HepG2 (cell line): ENCODE results near the gene RUNX3. TPM values are rescaled to one million over a fixed set of nuclear protein-coding genes. Genes with fewer than 3 reads are reported as not detected.
A peak's percentile ranks its signal among the peaks of the same experiment; 100 is the strongest.

Source experiments
- AHR ChIP-seq: IDR thresholded peaks from 2 replicates; pipeline ENCODE4 v1.6.1; 2018; ENCODE audit warnings: missing genetic modification reagents, missing compliant biosample characterization
- ARNTL ChIP-seq: sonication (generic); formaldehyde crosslinking; IDR thresholded peaks from 2 replicates; pipeline ENCODE4 v1.4.0; 2020; ENCODE audit warnings: mild to moderate bottlenecking, missing genetic modification reagents
- CBFB ChIP-seq: sonication (generic); formaldehyde crosslinking; IDR thresholded peaks from 2 replicates; pipeline ENCODE4 v1.4.0; 2020; ENCODE audit warnings: missing genetic modification reagents
- FOXC1 ChIP-seq: sonication (generic); formaldehyde crosslinking; IDR thresholded peaks from 2 replicates; pipeline ENCODE4 v1.8.0; 2022; ENCODE audit warnings: mild to moderate bottlenecking, missing genetic modification reagents, borderline replicate concordance
- KLF6 ChIP-seq: IDR thresholded peaks from 2 replicates; pipeline ENCODE4 v1.8.0; 2016; ENCODE audit warnings: missing biosample characterization, missing genetic modification reagents
- MAFG ChIP-seq: sonication (generic); formaldehyde crosslinking; IDR thresholded peaks from 2 replicates; pipeline ENCODE4 v1.5.1; 2020; ENCODE audit warnings: mild to moderate bottlenecking, missing genetic modification reagents
- NAIF1 ChIP-seq: sonication (generic); formaldehyde crosslinking; IDR thresholded peaks from 2 replicates; pipeline ENCODE4 v1.5.0; 2020; ENCODE audit warnings: mild to moderate bottlenecking, missing genetic modification reagents, borderline replicate concordance
- POLR2AphosphoS2 ChIP-seq: IDR thresholded peaks from 2 replicates; pipeline ENCODE4 v1.6.1; 2011; ENCODE audit warnings: low read depth, low read length, improper control_type of control experiment
- POLR2G ChIP-seq: fragments of 200-400 bp; formaldehyde crosslinking; IDR thresholded peaks from 2 replicates; pipeline ENCODE4 v1.6.1; 2018; ENCODE audit warnings: mild to moderate bottlenecking, low read depth, low read length, moderate library complexity
- SALL1 ChIP-seq: sonication (generic); formaldehyde crosslinking; IDR thresholded peaks from 2 replicates; pipeline ENCODE4 v1.8.0; 2022; ENCODE audit warnings: mild to moderate bottlenecking, missing genetic modification reagents
- SMYD3 ChIP-seq: sonication (generic); formaldehyde crosslinking; IDR thresholded peaks from 2 replicates; pipeline ENCODE4 v1.8.1; 2023; ENCODE audit warnings: mild to moderate bottlenecking, missing genetic modification reagents
- SYNCRIP ChIP-seq: fragments of 200-400 bp; formaldehyde crosslinking; IDR thresholded peaks from 2 replicates; pipeline ENCODE4 v1.6.1; 2018; ENCODE audit warnings: mild to moderate bottlenecking, low read depth, low read length; ENCODE audit not compliant: insufficient read depth
- XBP1 ChIP-seq: sonication (generic); formaldehyde crosslinking; IDR thresholded peaks from 2 replicates; pipeline ENCODE4 v1.5.0; 2020; ENCODE audit warnings: missing genetic modification reagents
- ZBTB7B ChIP-seq: sonication (generic); formaldehyde crosslinking; IDR thresholded peaks from 2 replicates; pipeline ENCODE4 v1.4.0; 2020; ENCODE audit warnings: missing genetic modification reagents
- ZNF567 ChIP-seq: sonication (generic); formaldehyde crosslinking; IDR thresholded peaks from 2 replicates; pipeline ENCODE4 v1.8.1; 2023; ENCODE audit warnings: mild to moderate bottlenecking, missing genetic modification reagents, borderline replicate concordance
- ZNF577 ChIP-seq: sonication (generic); formaldehyde crosslinking; IDR thresholded peaks from 2 replicates; pipeline ENCODE4 v1.4.0; 2020; ENCODE audit warnings: mild to moderate bottlenecking, low read depth, missing genetic modification reagents, borderline replicate concordance
- ZNF7 ChIP-seq: IDR thresholded peaks from 2 replicates; pipeline ENCODE4 v1.6.1; 2016; ENCODE audit warnings: missing biosample characterization, missing genetic modification reagents
- polyA plus RNA-seq, 8 experiments: library from polyadenylated mRNA; depleted of rRNA in 3 of 8; stranded (reverse) in 7 of 8; unstranded in 1 of 8; fragments of >200 nt; fragmentation: Illumina TruSeq in 4 of 8; extraction: Trizol in 4 of 8; gene quantifications; 2 replicates each; pipeline versions ENCODE4 v1.2.1 to v1.2.3, GENCODE V29; 2011 to 2016; ENCODE audit warnings: low read depth in 4 of 8, missing spikeins in 1 of 8, mixed read lengths in 1 of 8; ENCODE audit not compliant: insufficient read depth in 1 of 8
- total RNA-seq, 5 experiments: library from RNA; depleted of rRNA; stranded (reverse); fragments of >200 nt; fragmentation: Illumina TruSeq; extraction: Trizol; gene quantifications; 2 replicates each; pipeline ENCODE4 v1.2.3, GENCODE V29; 2016; ENCODE audit warnings: low read depth in 1 of 5
- TF ChIP-seq, protein P1 (sequence below): sonication (generic); formaldehyde crosslinking; IDR thresholded peaks from 2 replicates; pipeline ENCODE4 v1.5.0; 2020; ENCODE audit warnings: mild to moderate bottlenecking, missing genetic modification reagents
- TF ChIP-seq, protein P2 (sequence below): sonication (generic); formaldehyde crosslinking; IDR thresholded peaks from 2 replicates; pipeline ENCODE4 v1.9.0; 2021; ENCODE audit warnings: missing genetic modification reagents, borderline replicate concordance
- TF ChIP-seq, protein P3 (sequence below): sonication (generic); formaldehyde crosslinking; IDR thresholded peaks from 2 replicates; pipeline ENCODE4 v1.4.0; 2020; ENCODE audit warnings: missing genetic modification reagents
- TF ChIP-seq, protein P4 (sequence below): sonication (generic); formaldehyde crosslinking; IDR thresholded peaks from 2 replicates; pipeline ENCODE4 v1.4.0; 2020; ENCODE audit warnings: missing genetic modification reagents
- TF ChIP-seq, protein P5 (sequence below): sonication (generic); formaldehyde crosslinking; IDR thresholded peaks from 2 replicates; pipeline ENCODE4 v1.9.0; 2021; ENCODE audit warnings: missing genetic modification reagents, mild to moderate bottlenecking, borderline replicate concordance
- TF ChIP-seq, protein P6 (sequence below): sonication (generic); formaldehyde crosslinking; IDR thresholded peaks from 2 replicates; pipeline ENCODE4 v1.4.0; 2020; ENCODE audit warnings: mild to moderate bottlenecking, missing genetic modification reagents

Gene RUNX3
- total and polyA plus RNA-seq, 2 of the 13 experiments (the other 11 are each of a cell fraction or from before 2014, with no cell fraction given) = 0.04 to 0.22 TPM

DNA sequence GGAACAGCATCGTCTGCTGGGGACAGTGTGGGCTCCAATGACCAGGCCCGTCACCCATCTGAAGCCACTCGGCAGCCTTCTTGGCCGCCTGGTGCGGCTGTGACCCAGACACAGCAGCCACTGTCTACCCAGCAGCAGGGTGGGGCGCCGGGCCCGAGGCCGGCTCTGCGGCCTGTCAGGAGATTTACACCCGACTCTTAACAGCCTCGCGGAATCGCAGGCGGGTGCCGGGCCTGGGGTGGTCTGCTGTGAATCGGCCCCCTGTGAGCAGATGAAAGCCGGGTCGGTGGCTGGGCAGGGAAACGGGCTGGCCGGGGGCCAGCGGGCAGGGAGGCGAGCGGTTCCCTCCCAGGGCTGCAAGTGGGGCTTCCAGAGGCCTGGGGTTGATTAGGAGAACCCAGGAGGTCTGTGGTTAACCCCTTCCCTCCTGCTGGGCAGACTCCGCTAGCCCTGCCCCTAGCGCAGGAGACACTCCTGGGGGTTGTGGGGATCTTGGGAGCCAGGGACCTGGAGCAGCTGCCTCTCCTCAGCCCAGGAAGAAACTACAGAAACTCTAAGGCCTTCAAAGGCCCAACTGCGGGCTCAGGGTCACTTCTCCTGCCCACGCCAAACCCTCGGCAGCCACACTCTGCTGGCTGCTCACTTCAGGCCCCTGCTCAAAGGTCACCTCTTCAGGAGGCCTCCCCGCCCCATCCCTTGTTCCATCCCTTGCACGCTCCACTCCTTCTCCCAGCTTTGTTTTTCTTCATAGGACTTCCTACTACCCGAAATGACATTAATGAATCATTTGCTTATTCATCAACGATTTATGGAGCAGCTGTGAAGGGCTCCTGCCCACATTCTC is 15.6 kb downstream of the RUNX3 start (continued):
- TF ChIP-seq, protein P1, sequence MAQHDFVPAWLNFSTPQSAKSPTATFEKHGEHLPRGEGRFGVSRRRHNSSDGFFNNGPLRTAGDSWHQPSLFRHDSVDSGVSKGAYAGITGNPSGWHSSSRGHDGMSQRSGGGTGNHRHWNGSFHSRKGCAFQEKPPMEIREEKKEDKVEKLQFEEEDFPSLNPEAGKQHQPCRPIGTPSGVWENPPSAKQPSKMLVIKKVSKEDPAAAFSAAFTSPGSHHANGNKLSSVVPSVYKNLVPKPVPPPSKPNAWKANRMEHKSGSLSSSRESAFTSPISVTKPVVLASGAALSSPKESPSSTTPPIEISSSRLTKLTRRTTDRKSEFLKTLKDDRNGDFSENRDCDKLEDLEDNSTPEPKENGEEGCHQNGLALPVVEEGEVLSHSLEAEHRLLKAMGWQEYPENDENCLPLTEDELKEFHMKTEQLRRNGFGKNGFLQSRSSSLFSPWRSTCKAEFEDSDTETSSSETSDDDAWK (CRISPR knock-in tag) = no peak
- TF ChIP-seq ZBTB7B (CRISPR knock-in tag) (peak; percentile 77), CBFB (CRISPR knock-in tag) (no peak), POLR2G (peak; percentile 73), ARNTL (CRISPR knock-in tag) (no peak), ZNF567 (CRISPR knock-in tag) (no peak), MAFG (CRISPR knock-in tag) (no peak), SMYD3 (CRISPR knock-in tag) (no peak), SALL1 (CRISPR knock-in tag) (peak; percentile 54; the same call in 1 of the 2 replicates), NAIF1 (CRISPR knock-in tag) (no peak; the same call in 1 of the 2 replicates), ZNF7 (CRISPR knock-in tag) (no peak), KLF6 (no peak), FOXC1 (CRISPR knock-in tag) (no peak), ZNF577 (no peak), XBP1 (no peak), SYNCRIP (no peak), AHR (no peak), POLR2AphosphoS2 (no peak)
- TF ChIP-seq, protein P2, sequence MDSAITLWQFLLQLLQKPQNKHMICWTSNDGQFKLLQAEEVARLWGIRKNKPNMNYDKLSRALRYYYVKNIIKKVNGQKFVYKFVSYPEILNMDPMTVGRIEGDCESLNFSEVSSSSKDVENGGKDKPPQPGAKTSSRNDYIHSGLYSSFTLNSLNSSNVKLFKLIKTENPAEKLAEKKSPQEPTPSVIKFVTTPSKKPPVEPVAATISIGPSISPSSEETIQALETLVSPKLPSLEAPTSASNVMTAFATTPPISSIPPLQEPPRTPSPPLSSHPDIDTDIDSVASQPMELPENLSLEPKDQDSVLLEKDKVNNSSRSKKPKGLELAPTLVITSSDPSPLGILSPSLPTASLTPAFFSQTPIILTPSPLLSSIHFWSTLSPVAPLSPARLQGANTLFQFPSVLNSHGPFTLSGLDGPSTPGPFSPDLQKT = no peak
- TF ChIP-seq, protein P3, sequence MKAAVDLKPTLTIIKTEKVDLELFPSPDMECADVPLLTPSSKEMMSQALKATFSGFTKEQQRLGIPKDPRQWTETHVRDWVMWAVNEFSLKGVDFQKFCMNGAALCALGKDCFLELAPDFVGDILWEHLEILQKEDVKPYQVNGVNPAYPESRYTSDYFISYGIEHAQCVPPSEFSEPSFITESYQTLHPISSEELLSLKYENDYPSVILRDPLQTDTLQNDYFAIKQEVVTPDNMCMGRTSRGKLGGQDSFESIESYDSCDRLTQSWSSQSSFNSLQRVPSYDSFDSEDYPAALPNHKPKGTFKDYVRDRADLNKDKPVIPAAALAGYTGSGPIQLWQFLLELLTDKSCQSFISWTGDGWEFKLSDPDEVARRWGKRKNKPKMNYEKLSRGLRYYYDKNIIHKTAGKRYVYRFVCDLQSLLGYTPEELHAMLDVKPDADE = no peak
- TF ChIP-seq, protein P4, sequence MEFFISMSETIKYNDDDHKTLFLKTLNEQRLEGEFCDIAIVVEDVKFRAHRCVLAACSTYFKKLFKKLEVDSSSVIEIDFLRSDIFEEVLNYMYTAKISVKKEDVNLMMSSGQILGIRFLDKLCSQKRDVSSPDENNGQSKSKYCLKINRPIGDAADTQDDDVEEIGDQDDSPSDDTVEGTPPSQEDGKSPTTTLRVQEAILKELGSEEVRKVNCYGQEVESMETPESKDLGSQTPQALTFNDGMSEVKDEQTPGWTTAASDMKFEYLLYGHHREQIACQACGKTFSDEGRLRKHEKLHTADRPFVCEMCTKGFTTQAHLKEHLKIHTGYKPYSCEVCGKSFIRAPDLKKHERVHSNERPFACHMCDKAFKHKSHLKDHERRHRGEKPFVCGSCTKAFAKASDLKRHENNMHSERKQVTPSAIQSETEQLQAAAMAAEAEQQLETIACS (CRISPR knock-in tag) = no peak
- TF ChIP-seq, protein P5, sequence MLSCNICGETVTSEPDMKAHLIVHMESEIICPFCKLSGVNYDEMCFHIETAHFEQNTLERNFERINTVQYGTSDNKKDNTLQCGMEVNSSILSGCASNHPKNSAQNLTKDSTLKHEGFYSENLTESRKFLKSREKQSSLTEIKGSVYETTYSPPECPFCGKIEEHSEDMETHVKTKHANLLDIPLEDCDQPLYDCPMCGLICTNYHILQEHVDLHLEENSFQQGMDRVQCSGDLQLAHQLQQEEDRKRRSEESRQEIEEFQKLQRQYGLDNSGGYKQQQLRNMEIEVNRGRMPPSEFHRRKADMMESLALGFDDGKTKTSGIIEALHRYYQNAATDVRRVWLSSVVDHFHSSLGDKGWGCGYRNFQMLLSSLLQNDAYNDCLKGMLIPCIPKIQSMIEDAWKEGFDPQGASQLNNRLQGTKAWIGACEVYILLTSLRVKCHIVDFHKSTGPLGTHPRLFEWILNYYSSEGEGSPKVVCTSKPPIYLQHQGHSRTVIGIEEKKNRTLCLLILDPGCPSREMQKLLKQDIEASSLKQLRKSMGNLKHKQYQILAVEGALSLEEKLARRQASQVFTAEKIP (CRISPR knock-in tag) = no peak
- TF ChIP-seq, protein P6, sequence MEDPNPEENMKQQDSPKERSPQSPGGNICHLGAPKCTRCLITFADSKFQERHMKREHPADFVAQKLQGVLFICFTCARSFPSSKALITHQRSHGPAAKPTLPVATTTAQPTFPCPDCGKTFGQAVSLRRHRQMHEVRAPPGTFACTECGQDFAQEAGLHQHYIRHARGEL (CRISPR knock-in tag) = no peak
